ENCODE results near the gene CELF1. TPM values are rescaled to one million over a fixed set of nuclear protein-coding genes. Genes with fewer than 3 reads are reported as not detected.

Gene CELF1
- total and polyA plus RNA-seq, 2 of the 13 experiments (the other 11 are each of a cell fraction or from before 2014, with no cell fraction given): 69.0 to 80.1 TPM

DNA sequence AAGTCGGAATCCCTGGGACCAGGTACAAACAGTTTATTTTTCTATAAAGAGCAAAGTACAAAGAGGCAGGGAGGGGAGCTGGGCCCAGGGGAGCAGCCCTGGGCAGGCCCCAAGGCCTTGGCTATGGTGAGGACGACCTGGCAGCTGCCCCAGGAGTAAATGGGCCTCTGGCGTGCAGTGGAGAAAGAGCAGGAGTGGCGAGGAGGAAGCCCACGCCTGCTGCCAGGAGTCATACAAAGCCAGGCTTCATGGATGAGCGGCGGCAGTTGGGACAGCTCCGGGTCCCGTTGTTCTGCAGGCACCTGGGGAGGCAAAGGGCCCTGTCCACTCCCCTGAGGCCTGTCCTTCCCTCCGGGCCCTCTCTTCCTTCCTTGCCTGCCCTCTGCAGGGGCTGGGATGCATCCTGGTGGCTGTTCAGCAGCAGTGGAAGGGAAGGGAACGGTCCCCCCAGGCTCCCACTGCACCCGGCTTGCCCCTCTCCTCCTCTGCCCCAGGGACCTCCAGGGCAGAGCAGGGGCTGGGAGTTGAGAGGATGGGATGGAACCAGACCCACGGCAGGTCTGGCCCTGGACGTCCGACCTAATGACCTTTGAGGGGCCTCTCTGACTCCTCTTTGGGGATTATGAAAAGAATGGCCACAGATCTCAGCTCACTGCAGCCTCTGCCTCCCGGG lies 115.0 kb downstream of the CELF1 start:
- peak overlapping the region; percentile 90 for H3K4me2 ChIP-seq (ENCODE audit: low read depth, low read length)
- H3K4me1 ChIP-seq (ENCODE audit: insufficient read depth, low read length): peaks cover 73% of the 10 kb centered on the region
- POLR2A ChIA-PET: interaction anchor here (0.7 to 3.0 kb wide), 14 partner anchors 8 to 180 kb away, joined by 3 to 68 read pairs (median 5); partner anchors contain the start of genes NR1H3, PSMC3, RAPSN and SLC39A13
- no peaks in the 10 kb centered on the region for H3K79me2 ChIP-seq (ENCODE audit: insufficient read depth, low read length)
- peak overlapping the region; percentile 70 to 80 (median 78) for H3K4me3 ChIP-seq (replicated peaks in 1 of 3; ENCODE audit: insufficient read depth in 1 of 3, low read depth in 2 of 3, low read length in 3 of 3)
- intact Hi-C loops (cut with micrococcal nuclease; ENCODE audit: unreplicated experiment): loop anchor here (5.0 kb wide), 1 partner anchor 721 kb away; the partner anchor contains the start of gene F2
- H3K9me3 ChIP-seq (ENCODE audit: low read length): no peaks in the 10 kb centered on the region
- FAIRE-seq (peak; percentile 37), DNase-seq (ENCODE audit: low spot score) (peak; percentile 68), ATAC-seq (peak; percentile 84)
- in situ Hi-C loops (cut with HindIII; ENCODE audit: extremely low pct_ligation_motif_present, low pct_unique_long_range_greater_than_20kb): no loop called here
- WGBS (ENCODE audit: low lambda C conversion rate): 0% methylated on average over 6 of the region's 16 CpGs
- no peak overlapping the region for H2AFZ ChIP-seq (ENCODE audit: low read length)
- H3K36me3 ChIP-seq (replicated peaks in 1 of 2; ENCODE audit: control insufficient read depth in 1 of 2, insufficient read depth in 2 of 2, low read length in 2 of 2): no peaks in the 10 kb centered on the region; a peak in 1 of 5 replicates
- H3K27me3 ChIP-seq (ENCODE audit: control insufficient read depth in 1 of 2, insufficient read depth in 2 of 2, low read length in 2 of 2): no peaks in the 10 kb centered on the region; a peak in 1 of 5 replicates
- no peaks in the 10 kb centered on the region for H4K20me1 ChIP-seq (ENCODE audit: insufficient read depth, low read length)
- TSS peak; percentile 81 for BruUV-seq (replicated peaks)
- H3K27ac ChIP-seq (ENCODE audit: extremely low read length, insufficient read depth, low read length): peak overlapping the region; percentile 97
- CTCF ChIA-PET (ENCODE audit: low intra/inter-chr PET ratio, low total read pairs): no interaction called here
- H3K9ac ChIP-seq (ENCODE audit: insufficient read depth, low read depth, low read length): peak overlapping the region; percentile 88
- TF ChIP-seq ZNF782 (CRISPR knock-in tag; IDR thresholded peaks at IDR 0.05; ENCODE audit: borderline replicate concordance): peak; percentile 77; the same call in 1 of the 2 replicates
- TF ChIP-seq, protein P1, sequence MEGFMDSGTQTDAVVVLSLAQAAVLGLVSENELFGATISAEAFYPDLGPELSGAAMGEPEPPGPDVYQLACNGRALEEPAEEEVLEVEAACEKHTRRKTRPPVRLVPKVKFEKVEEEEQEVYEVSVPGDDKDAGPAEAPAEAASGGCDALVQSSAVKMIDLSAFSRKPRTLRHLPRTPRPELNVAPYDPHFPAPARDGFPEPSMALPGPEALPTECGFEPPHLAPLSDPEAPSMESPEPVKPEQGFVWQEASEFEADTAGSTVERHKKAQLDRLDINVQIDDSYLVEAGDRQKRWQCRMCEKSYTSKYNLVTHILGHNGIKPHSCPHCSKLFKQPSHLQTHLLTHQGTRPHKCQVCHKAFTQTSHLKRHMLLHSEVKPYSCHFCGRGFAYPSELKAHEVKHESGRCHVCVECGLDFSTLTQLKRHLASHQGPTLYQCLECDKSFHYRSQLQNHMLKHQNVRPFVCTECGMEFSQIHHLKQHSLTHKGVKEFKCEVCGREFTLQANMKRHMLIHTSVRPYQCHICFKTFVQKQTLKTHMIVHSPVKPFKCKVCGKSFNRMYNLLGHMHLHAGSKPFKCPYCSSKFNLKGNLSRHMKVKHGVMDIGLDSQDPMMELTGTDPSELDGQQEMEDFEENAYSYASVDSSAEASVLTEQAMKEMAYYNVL (CRISPR knock-in tag; IDR thresholded peaks at IDR 0.05; ENCODE audit: borderline replicate concordance): no peak
- TF ChIP-seq, protein P2, sequence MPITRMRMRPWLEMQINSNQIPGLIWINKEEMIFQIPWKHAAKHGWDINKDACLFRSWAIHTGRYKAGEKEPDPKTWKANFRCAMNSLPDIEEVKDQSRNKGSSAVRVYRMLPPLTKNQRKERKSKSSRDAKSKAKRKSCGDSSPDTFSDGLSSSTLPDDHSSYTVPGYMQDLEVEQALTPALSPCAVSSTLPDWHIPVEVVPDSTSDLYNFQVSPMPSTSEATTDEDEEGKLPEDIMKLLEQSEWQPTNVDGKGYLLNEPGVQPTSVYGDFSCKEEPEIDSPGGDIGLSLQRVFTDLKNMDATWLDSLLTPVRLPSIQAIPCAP (CRISPR knock-in tag; IDR thresholded peaks at IDR 0.05; ENCODE audit: low read depth): 0 out of 2 replicates have a peak, but pooled peaks have one; percentile 54
- no peak for TF ChIP-seq SP2 (CRISPR knock-in tag; IDR thresholded peaks at IDR 0.05)
- peak; percentile 67; the same call in 1 of the 2 replicates for TF ChIP-seq SMAD1 (CRISPR knock-in tag; IDR thresholded peaks at IDR 0.05; ENCODE audit: borderline replicate concordance, low read depth)
- TF ChIP-seq JUND (CRISPR knock-in tag; IDR thresholded peaks at IDR 0.05): 0 out of 2 replicates have a peak, but pooled peaks have one; percentile 6
- TF ChIP-seq, protein P3, sequence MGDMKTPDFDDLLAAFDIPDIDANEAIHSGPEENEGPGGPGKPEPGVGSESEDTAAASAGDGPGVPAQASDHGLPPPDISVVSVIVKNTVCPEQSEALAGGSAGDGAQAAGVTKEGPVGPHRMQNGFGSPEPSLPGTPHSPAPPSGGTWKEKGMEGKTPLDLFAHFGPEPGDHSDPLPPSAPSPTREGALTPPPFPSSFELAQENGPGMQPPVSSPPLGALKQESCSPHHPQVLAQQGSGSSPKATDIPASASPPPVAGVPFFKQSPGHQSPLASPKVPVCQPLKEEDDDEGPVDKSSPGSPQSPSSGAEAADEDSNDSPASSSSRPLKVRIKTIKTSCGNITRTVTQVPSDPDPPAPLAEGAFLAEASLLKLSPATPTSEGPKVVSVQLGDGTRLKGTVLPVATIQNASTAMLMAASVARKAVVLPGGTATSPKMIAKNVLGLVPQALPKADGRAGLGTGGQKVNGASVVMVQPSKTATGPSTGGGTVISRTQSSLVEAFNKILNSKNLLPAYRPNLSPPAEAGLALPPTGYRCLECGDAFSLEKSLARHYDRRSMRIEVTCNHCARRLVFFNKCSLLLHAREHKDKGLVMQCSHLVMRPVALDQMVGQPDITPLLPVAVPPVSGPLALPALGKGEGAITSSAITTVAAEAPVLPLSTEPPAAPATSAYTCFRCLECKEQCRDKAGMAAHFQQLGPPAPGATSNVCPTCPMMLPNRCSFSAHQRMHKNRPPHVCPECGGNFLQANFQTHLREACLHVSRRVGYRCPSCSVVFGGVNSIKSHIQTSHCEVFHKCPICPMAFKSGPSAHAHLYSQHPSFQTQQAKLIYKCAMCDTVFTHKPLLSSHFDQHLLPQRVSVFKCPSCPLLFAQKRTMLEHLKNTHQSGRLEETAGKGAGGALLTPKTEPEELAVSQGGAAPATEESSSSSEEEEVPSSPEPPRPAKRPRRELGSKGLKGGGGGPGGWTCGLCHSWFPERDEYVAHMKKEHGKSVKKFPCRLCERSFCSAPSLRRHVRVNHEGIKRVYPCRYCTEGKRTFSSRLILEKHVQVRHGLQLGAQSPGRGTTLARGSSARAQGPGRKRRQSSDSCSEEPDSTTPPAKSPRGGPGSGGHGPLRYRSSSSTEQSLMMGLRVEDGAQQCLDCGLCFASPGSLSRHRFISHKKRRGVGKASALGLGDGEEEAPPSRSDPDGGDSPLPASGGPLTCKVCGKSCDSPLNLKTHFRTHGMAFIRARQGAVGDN (CRISPR knock-in tag; IDR thresholded peaks at IDR 0.05): peak; percentile 93
- TF ChIP-seq, protein P4, sequence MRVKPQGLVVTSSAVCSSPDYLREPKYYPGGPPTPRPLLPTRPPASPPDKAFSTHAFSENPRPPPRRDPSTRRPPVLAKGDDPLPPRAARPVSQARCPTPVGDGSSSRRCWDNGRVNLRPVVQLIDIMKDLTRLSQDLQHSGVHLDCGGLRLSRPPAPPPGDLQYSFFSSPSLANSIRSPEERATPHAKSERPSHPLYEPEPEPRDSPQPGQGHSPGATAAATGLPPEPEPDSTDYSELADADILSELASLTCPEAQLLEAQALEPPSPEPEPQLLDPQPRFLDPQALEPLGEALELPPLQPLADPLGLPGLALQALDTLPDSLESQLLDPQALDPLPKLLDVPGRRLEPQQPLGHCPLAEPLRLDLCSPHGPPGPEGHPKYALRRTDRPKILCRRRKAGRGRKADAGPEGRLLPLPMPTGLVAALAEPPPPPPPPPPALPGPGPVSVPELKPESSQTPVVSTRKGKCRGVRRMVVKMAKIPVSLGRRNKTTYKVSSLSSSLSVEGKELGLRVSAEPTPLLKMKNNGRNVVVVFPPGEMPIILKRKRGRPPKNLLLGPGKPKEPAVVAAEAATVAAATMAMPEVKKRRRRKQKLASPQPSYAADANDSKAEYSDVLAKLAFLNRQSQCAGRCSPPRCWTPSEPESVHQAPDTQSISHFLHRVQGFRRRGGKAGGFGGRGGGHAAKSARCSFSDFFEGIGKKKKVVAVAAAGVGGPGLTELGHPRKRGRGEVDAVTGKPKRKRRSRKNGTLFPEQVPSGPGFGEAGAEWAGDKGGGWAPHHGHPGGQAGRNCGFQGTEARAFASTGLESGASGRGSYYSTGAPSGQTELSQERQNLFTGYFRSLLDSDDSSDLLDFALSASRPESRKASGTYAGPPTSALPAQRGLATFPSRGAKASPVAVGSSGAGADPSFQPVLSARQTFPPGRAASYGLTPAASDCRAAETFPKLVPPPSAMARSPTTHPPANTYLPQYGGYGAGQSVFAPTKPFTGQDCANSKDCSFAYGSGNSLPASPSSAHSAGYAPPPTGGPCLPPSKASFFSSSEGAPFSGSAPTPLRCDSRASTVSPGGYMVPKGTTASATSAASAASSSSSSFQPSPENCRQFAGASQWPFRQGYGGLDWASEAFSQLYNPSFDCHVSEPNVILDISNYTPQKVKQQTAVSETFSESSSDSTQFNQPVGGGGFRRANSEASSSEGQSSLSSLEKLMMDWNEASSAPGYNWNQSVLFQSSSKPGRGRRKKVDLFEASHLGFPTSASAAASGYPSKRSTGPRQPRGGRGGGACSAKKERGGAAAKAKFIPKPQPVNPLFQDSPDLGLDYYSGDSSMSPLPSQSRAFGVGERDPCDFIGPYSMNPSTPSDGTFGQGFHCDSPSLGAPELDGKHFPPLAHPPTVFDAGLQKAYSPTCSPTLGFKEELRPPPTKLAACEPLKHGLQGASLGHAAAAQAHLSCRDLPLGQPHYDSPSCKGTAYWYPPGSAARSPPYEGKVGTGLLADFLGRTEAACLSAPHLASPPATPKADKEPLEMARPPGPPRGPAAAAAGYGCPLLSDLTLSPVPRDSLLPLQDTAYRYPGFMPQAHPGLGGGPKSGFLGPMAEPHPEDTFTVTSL (CRISPR knock-in tag; IDR thresholded peaks at IDR 0.05; ENCODE audit: borderline replicate concordance): peak; percentile 32; the same call in 1 of the 2 replicates
- TF ChIP-seq ZKSCAN5 (CRISPR knock-in tag; IDR thresholded peaks at IDR 0.05): peak; percentile 82
